GM06990 (cell line): ENCODE results near the gene PPOX.

Experiments used
- DNase-seq: peaks from one replicate; pipeline ENCODE4 v3.0.0-alpha.2; 2011; ENCODE audit not compliant: insufficient read length; ENCODE audit errors: extremely low read depth
- H3K27me3 ChIP-seq: replicated peaks from 2 replicates; pipeline ENCODE4 v1.6.0; 2011; ENCODE audit warnings: low read length; ENCODE audit not compliant: control insufficient read depth, insufficient read depth
- H3K36me3 ChIP-seq: 2 replicates; pipeline ENCODE4 v1.5.1; 2011; ENCODE audit warnings: low read length; ENCODE audit not compliant: control insufficient read depth, insufficient read depth
- H3K4me3 ChIP-seq: replicated peaks from 2 replicates; pipeline ENCODE4 v1.5.1; 2011; ENCODE audit warnings: low read depth, mild to moderate bottlenecking, control low read depth, low read length
- CTCF ChIP-seq: IDR thresholded peaks from 2 replicates; pipeline ENCODE4 v1.5.1; 2011; ENCODE audit warnings: low read length, control low read depth, mild to moderate bottlenecking, inconsistent platforms; ENCODE audit not compliant: insufficient read depth, poor library complexity, severe bottlenecking

Gene PPOX

GRCh38 chr1:161168906-161169305 is 2.7 kb downstream of the PPOX start:
- Histone ChIP-seq H3K4me3 (no peak overlapping the region), H3K27me3 (no peaks in the 10 kb centered on the region), H3K36me3 (peaks cover 26% of the 10 kb centered on the region)
- TF ChIP-seq CTCF = no peak
- no peak for DNase-seq

GRCh38 chr1:161171191-161171590 is 5.0 kb downstream of the PPOX start:
- H3K36me3 ChIP-seq = peaks cover 32% of the 10 kb centered on the region
- DNase-seq = no peak
- no peak for TF ChIP-seq CTCF
- no peak overlapping the region for H3K4me3 ChIP-seq
- H3K27me3 ChIP-seq = no peaks in the 10 kb centered on the region

GRCh38 chr1:161171696-161172095 is 5.5 kb downstream of the PPOX start:
- DNase-seq = no peak
- Histone ChIP-seq H3K4me3 (no peak overlapping the region), H3K36me3 (peaks cover 32% of the 10 kb centered on the region), H3K27me3 (no peaks in the 10 kb centered on the region)
- TF ChIP-seq CTCF = no peak

- H3K4me3 ChIP-seq = no peak overlapping the region
- H3K36me3 ChIP-seq = peaks cover 32% of the 10 kb centered on the region
- no peaks in the 10 kb centered on the region for H3K27me3 ChIP-seq
- DNase-seq = no peak
- TF ChIP-seq CTCF = no peak
These were observed 6.1 kb downstream of the PPOX start for GRCh38 chr1:161172349-161172748.

GRCh38 chr1:161172776-161173376 is 6.7 kb downstream of the PPOX start:
- peaks cover 32% of the 10 kb centered on the region for H3K36me3 ChIP-seq
- TF ChIP-seq CTCF = no peak
- H3K4me3 ChIP-seq = no peak overlapping the region
- no peak for DNase-seq
- no peaks in the 10 kb centered on the region for H3K27me3 ChIP-seq

GRCh38 chr1:161173711-161174110 is 7.5 kb downstream of the PPOX start:
- no peaks in the 10 kb centered on the region for H3K27me3 ChIP-seq
- TF ChIP-seq CTCF = no peak
- no peak for DNase-seq
- H3K36me3 ChIP-seq = peaks cover 32% of the 10 kb centered on the region
- no peak overlapping the region for H3K4me3 ChIP-seq
